AG04449 (cell line): ENCODE results near the gene IRAK1BP1.
"Not testable (repeated sequence)": the region's sequence is repeated elsewhere in the genome, so short reads cannot be mapped to it uniquely, and the experiment has no call there.

Source experiments
- CTCF ChIA-PET: fragments of 350-600 bp; formaldehyde crosslinking; extraction: SDS; loops from one replicate; lab custom pipeline; 2021; ENCODE audit warnings: antibody characterized with exemption; lab: Yijun Ruan, JAX
- POLR2A ChIA-PET: fragments of 400-600, 350-600 bp; formaldehyde crosslinking; extraction: SDS; loops from one replicate; lab custom pipeline; 2020; ENCODE audit warnings: antibody characterized with exemption, inconsistent platforms; lab: Yijun Ruan, JAX
- DNase-seq: peaks from one replicate; pipeline ENCODE4 v3.0.0-alpha.2; 2010; ENCODE audit warnings: low read depth, low spot score
- H3K4me3 ChIP-seq: 2 replicates; pipeline ENCODE4 v1.5.1; 2011; ENCODE audit warnings: low read depth, mild to moderate bottlenecking, control low read depth, low read length
- CTCF ChIP-seq: IDR thresholded peaks from one replicate; pipeline ENCODE4 v1.5.1; 2011; ENCODE audit warnings: mild to moderate bottlenecking, moderate library complexity, low read length, control low read depth, inconsistent platforms; ENCODE audit not compliant: insufficient read depth; ENCODE audit errors: missing control alignments

IRAK1BP1 gene

GRCh38 chr6:78867020-78867369 is 356 bp upstream of the IRAK1BP1 start:
- TF ChIP-seq CTCF = no peak
- H3K4me3 ChIP-seq = peak overlapping the region; percentile 97
- ChIA-PET CTCF (no interaction called here), POLR2A (no interaction called here)
- DNase-seq = no peak

GRCh38 chr6:78868116-78868515 is 765 bp downstream of the IRAK1BP1 start:
- CTCF ChIA-PET = no interaction called here
- H3K4me3 ChIP-seq = peak overlapping the region; percentile 97
- no peak for TF ChIP-seq CTCF
- DNase-seq = no peak
- POLR2A ChIA-PET = no interaction called here

GRCh38 chr6:78875505-78875904 is 8.2 kb downstream of the IRAK1BP1 start:
- no peak overlapping the region for H3K4me3 ChIP-seq
- TF ChIP-seq CTCF = no peak
- DNase-seq = no peak
- CTCF ChIA-PET = no interaction called here
- POLR2A ChIA-PET = no interaction called here

GRCh38 chr6:78883651-78884050 is 16.3 kb downstream of the IRAK1BP1 start:
- ChIA-PET POLR2A (no interaction called here), CTCF (no interaction called here)

GRCh38 chr6:78889901-78890300 is 22.6 kb downstream of the IRAK1BP1 start:
- POLR2A ChIA-PET, H3K4me3 ChIP-seq, CTCF ChIA-PET, DNase-seq: not testable (repeated sequence)

More at GRCh38 chr6:78883651-78884050, 16.3 kb downstream of the IRAK1BP1 start:
- no peak for DNase-seq
- H3K4me3 ChIP-seq = no peak overlapping the region
- no peak for TF ChIP-seq CTCF

GRCh38 chr6:78896227-78896626 is 28.9 kb downstream of the IRAK1BP1 start:
- TF ChIP-seq CTCF = no peak
- no peak overlapping the region for H3K4me3 ChIP-seq
- POLR2A ChIA-PET = no interaction called here
- CTCF ChIA-PET = no interaction called here
- no peak for DNase-seq

- ChIA-PET POLR2A (interaction anchor here (0.6 kb wide), 1 partner anchor 9 kb away, joined by 3 read pairs; no protein-coding TSS in a partner anchor), CTCF (interaction anchor here (1.9 kb wide), 1 partner anchor 98 kb away, joined by 5 read pairs; no protein-coding TSS in a partner anchor)
- H3K4me3 ChIP-seq = no peak overlapping the region
- no peak for DNase-seq
- no peak for TF ChIP-seq CTCF
Measured at GRCh38 chr6:78908621-78909020, 41.3 kb downstream of the IRAK1BP1 start.
